ENCODE measurements around the gene MCF2L.

MCF2L gene

DNA sequence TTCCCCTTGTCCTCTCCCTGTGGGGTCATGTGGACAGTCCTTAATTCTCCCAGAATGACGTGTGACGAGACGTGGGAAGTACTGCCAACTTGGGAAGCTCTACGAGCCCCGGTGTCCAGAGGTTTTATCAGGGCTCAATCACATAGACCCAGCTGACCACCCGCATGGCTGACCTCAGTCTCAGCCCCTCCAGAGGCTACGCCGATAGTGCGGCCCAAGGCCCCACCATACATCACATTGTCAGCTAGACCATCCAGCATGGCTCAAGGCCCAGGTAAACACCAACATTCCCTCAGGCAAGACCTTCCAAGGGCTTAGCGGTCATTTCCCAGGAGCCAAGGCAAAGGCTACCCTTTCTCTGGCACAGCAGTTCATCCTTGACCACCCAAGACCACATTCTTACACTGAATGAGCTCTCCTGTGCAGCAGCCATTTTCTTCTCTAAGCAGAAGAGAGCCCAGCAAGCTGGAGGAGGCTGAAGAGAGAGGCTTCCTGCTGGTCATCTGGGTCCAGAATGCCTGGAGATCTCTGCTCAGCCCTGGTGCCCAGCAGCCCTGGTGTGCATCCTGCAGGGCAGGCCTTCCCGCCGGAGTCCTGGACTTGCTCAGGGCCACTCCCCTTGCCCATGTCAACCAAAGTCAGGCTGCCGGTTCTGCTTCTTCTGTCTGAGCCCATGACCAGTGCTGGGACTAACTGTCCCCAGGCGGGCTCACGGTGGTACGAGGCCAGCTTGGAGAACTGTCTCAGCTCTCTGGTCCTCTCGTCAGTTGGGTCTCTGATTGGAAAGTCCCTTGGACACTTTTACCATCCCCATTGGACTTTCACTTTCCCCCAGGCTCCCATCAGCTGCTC, 145.7 kb downstream of the MCF2L start:
- DNase-seq (ENCODE audit: low read depth): no peak

DNA sequence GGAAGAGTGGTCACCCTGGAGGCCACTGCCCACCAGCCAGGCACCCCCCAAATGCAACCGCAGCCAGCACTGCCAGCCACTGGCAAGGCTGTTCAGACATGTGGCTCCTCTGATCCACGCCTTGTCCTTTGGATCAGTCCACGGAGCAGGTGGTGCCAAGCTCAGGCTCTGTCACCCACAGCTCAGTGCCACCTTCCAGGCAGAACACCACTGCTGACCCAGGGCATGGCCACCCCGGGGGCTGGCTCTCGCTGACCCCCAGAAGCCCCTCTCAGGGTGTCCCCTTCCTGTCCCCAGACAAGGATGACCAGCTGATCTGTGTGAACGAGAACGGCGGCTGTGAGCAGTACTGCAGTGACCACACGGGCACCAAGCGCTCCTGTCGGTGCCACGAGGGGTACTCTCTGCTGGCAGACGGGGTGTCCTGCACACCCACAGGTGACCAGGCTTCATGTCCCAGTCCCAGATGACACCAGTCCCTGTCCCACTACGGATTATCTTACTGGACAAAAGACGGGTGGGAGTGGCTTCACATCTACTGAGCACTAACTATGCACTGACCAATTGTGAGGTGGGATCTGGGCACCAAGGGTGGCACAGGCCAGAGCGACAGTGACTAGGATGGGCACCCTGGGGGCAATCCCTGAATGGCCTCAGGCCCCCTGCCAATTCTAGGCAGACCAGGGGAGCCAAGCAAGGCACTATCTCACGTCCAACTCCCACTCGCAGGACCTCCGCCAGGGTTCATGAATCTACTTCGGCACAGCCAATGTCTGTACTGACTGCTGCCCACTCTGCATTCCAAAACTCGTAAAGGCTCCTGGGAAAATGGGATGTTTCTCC, 146.6 kb downstream of the MCF2L start:
- DNase-seq (ENCODE audit: low read depth): no peak

DNA sequence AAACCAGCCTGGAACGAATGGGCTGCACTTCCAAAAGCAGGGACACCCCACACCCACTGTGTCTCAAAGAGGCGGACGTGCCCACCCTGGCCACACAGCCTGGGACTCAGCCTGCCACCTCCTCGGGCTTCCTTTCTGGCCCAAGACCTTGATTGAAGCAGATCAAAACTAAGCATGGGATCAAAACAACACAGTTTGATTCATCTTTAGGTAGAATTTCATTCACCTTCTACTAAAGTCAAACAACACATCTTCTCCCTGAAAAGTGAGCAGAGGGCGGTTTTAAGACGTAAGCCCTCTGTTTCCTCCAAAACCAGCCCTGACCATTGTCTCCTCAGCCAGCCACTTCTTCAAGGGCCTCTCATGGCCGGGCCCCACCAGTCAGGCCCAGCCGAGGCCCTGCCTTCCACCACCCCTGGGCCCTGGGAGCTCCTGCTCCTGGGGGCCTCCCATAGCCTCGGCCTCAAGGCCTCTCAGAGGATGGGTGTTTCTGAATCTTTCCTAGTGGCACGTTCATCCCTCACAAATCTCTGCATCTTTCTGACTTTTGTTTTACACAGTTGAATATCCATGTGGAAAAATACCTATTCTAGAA, 147.3 kb downstream of the MCF2L start:
- DNase-seq (ENCODE audit: low read depth): no peak

DNA sequence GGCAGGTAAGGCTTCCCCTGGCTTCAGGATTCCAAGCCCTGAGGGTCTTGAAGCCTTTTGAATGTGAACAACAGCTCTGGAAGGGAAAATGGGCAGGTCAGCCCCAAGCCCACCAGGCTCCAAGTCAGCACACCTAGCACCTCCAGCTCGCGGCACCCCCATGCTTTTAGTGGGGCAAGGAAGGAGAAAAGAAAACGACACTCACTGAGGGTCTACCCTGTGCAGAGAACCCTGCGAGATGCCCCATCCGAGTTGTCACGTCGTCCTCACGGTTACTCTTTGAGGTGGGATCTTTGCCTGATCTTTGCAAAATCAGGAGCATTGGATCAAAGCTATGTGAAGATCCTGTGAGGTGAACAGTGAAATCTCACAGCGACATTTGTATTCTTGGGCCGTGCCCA, 147.9 kb downstream of the MCF2L start:
- DNase-seq (ENCODE audit: low read depth): no peak

DNA sequence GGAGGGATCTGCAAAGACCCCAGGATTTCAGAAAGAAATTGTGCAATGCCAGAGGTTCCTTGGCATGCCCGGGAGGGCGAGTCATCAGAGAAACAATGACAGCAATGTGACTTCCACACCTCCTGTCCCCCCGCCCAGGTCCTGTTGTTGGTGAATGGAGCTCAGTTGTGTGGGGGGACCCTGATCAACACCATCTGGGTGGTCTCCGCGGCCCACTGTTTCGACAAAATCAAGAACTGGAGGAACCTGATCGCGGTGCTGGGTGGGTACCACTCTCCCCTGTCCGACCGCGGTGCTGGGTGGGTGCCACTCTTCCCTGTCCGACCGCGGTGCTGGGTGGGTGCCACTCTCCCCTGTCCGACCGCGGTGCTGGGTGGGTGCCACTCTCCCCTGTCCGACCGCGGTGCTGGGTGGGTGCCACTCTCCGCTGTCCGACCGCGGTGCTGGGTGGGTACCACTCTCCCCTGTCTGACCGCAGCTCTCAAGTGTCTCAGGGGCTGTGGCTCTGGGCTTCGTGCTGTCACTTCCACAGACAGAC, 148.4 kb downstream of the MCF2L start:
- DNase-seq (ENCODE audit: low read depth): no peak

DNA sequence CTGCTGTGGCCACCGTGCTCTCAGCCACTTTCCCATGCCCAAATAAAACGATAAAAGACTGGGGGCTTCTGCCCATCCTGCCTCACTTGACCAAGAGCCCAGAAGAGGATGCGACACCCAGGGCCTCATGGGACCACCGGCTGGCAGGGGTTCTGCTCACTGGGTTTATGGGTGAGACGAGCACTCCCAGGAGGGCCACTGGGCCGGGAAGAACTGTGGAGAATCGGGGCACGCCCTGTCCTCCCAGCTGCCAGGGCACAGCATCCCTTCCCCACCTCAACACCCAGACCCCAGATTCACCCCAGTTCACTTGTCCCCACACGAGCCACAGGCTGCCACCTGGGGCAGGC, 148.9 kb downstream of the MCF2L start:
- no peak for DNase-seq (ENCODE audit: low read depth)

DNA sequence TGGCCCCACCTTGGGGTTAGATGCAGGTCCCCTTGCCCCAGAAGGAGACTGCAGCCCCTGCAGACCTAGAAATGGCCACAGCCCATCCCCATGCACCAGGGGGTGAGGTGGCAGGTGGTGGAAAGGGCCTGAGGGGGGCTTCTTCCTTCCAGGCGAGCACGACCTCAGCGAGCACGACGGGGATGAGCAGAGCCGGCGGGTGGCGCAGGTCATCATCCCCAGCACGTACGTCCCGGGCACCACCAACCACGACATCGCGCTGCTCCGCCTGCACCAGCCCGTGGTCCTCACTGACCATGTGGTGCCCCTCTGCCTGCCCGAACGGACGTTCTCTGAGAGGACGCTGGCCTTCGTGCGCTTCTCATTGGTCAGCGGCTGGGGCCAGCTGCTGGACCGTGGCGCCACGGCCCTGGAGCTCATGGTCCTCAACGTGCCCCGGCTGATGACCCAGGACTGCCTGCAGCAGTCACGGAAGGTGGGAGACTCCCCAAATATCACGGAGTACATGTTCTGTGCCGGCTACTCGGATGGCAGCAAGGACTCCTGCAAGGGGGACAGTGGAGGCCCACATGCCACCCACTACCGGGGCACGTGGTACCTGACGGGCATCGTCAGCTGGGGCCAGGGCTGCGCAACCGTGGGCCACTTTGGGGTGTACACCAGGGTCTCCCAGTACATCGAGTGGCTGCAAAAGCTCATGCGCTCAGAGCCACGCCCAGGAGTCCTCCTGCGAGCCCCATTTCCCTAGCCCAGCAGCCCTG, 149.4 kb downstream of the MCF2L start:
- no peak for DNase-seq (ENCODE audit: low read depth)

DNA sequence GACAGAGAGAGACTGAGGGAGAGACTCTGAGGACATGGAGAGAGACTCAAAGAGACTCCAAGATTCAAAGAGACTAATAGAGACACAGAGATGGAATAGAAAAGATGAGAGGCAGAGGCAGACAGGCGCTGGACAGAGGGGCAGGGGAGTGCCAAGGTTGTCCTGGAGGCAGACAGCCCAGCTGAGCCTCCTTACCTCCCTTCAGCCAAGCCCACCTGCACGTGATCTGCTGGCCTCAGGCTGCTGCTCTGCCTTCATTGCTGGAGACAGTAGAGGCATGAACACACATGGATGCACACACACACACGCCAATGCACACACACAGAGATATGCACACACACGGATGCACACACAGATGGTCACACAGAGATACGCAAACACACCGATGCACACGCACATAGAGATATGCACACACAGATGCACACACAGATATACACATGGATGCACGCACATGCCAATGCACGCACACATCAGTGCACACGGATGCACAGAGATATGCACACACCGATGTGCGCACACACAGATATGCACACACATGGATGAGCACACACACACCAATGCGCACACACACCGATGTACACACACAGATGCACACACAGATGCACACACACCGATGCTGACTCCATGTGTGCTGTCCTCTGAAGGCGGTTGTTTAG, 150.3 kb downstream of the MCF2L start:
- no peak for DNase-seq (ENCODE audit: low read depth)

DNA sequence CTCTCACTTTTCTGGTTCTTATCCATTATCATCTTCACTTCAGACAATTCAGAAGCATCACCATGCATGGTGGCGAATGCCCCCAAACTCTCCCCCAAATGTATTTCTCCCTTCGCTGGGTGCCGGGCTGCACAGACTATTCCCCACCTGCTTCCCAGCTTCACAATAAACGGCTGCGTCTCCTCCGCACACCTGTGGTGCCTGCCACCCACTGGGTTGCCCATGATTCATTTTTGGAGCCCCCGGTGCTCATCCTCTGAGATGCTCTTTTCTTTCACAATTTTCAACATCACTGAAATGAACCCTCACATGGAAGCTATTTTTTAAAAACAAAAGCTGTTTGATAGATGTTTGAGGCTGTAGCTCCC, 150.8 kb downstream of the MCF2L start:
- no peak for DNase-seq (ENCODE audit: low read depth)

DNA sequence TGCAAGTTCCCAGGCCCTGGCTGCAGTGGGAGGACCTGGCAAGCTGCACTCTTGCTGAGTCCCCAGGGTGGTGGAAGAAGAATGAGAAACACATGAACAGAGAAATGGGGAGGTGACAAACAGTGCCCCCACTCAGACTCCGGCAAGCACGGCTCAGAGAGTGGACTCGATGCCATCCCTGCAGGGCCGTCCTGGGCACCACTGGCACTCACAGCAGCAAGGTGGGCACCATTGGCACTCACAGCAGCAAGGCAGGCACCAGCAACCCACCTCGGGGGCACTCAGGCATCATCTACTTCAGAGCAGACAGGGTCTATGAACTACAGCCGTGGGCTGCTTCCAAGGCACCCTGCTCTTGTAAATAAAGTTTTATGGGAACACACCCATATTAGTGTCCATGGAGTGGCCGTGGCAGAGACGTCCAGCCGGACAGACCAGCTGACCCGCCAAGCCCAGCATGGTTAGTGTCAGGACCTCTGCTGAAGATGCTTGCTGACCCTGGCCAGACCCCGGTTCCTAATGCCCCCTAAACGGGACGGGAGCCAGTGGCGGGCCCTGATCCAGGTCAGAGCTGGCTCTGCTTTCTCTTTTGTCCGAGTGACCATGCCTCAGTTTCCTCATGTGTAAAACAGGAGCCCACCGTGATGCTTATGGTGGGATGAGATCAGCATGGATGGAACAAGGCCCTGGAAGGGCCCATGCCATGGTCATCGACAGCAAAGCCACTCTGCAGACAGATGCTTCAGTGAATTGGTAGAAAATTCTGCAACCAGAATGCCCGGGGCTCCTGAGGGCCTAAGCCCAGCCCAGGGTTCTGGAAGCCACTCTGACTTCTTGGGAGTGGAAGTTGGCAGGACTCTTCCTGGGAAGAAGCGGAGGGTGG, 151.5 kb downstream of the MCF2L start:
- no peak for DNase-seq (ENCODE audit: low read depth)

DNA sequence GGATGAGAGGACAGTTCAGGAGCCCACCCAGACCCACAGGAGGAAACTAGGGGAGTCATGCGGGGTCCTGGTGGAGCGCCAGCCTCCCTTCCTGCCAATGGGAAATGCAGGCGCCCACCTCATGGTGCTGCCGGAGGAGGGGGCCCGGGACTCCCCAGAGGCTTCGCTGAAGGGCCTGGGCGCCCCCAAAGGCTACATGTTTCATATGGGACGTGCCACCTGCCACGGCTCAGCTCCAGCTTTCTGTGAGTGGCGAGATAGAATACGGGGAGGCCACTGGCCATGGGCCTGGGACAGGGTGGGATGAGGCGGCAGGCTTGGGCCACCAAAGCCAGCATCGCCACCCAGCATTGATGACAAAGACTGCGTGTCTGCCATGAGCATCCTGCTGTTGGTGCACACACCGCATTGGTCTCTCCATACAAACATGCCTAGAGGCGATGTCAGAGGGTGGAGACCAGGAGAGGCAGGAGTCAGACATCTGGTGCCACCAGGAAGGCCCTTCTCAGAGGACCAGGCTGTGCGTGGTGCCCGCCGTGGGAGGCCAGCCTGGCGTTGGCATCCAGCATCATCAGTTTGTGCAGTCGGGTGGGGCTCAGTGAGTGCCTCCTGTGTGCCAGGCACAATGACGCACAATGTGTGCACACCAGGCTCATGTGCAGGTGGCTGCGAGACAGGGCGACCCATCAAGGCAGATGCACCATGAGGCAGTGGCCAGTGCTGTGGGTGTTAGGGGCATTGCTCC, 152.3 kb downstream of the MCF2L start:
- no peak for DNase-seq (ENCODE audit: low read depth)

DNA sequence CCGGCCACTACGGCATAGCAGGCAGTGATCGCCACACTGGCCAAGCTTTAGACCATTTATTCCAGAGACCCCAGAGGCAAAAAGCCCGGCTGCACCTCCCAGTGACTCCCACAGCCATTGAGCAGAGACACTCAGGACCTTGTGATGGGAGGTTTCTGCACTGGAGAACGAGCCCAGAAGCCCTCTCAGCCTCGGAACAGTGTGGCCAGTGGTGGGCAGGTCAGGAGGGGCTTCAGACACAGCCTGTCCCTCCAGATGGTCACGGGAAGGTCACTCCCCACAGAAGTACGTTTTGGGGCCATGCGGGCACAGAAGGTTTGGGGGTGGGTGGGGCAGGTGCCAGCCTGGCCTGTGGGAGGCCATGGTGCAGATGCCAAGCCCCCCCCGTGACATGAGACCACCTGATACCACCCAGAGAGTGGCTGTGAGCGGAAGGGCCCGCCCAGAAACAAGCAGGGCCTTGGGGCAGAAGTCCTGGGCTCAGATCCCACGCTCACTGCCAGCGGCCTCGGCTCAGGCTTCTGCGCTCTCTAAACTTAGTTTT, 153.0 kb downstream of the MCF2L start:
- no peak for DNase-seq (ENCODE audit: low read depth)

DNA sequence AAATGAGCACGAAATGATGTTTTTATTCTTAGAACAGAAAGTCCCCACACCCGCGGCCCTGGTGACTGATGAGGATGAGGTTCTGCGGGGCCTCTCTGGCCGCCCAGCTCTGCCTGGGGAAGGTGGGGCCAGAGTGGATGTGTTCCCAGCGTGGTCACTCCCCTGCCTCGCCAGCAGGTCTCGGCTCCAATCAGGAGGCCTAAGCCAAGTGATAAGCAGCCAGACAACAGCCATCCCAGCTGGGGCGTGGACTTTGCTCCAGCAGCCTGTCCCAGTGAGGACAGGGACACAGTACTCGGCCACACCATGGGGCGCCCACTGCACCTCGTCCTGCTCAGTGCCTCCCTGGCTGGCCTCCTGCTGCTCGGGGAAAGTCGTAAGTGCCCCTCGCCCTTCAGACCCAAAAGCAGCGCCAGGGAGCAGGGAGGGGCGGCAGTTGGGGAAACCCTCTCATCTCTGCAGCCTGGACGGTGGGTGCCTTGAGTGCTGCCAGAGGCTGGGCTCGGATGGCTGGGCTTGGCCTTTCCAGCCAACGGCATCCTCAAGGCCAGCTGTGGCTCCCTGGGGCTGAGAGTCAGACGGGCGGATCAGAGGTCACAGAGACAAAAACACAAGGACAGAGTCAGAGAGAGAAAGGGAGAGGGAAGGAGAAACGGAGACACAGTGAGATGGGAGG, 153.7 kb downstream of the MCF2L start, which contains the start of gene F10:
Gene F10, plus strand, starts transcription at position 250 of the 676 bp plus-strand sequence. Its CDS starts 57 bp downstream, at position 307.
- peak; percentile 41 for DNase-seq (ENCODE audit: low read depth)

DNA sequence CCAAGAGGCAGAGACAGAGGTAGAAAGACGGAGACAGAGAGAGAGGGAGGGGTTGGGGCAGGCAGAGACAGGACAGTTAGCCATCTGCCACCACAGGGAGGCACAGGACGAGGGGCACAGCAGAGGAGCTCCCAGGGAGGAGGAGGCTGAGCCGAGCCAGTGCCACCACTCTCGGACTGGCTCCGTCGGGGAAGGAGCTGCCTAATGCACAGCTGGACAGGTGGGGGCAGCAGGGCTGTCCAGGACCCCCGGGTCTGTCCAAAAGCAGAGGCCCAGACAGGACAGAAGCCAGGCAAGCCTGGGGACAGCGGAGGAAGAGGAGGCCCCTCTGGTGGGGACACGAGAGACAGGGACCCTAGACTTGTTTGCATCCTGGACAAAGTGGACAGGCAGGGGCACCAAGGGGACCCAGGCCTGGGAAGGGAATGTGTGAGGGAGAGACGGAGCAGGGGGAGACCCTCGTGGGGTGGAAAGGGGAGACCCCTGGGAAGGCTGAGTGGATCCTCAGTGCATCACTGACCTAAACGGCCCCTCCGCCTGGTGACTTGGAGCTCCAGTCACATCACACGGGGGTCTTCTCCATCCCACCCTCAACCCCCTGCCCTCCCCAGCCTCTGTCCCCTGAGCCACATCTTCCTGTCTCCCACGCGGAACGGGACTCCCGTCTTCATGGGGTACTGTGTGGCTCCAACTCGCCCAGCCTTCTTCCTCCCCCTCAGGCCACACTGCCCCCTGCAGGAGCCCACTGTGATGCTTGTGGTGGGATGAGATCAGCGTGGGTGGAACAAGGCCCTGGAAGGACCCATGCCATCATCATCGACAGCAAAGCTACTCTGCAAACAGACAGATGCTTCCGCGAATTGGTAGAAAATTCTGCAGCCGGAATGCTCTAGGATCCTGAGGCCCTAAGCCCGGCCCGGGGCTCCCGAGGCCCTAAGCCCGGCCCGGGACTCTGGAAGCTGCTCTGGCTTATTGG, 154.5 kb downstream of the MCF2L start:
- no peak for DNase-seq (ENCODE audit: low read depth)

DNA sequence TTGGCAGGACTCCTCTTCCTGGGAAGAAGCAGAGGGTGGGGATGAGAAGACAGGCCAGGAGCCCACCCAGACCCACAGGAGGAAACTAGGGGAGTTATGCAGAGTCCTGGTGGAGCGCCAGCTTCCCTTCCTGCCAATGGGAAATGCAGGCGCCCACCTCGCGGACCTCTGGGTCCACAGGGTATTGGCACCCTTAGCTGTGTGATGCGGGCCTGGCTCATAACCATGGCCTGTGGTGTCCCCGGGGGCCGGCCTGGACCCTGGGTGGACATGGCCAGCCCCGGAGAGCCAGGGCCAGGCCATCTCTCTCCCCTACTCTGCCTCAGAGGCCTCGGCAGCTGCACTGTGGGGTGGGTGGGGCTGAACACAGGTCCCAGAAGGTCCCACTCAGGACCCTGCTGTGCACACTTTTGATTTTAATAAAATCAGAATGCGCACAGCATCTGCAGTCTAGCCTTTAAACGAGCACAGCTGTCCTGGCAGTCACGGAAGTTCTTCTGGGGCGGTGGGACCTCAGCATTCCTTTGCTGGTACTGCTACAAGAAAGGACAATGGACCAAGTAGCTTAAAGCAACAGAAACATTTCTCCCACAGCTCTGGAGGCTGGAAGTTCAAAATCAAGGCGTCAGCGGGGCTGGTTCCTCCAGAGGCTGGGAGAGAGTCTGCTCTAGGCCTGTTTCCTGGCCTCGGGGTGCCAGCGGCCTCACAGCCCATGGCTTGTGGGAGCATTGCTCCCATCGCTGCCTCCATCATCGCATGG, 155.4 kb downstream of the MCF2L start:
- no peak for DNase-seq (ENCODE audit: low read depth)

DNA sequence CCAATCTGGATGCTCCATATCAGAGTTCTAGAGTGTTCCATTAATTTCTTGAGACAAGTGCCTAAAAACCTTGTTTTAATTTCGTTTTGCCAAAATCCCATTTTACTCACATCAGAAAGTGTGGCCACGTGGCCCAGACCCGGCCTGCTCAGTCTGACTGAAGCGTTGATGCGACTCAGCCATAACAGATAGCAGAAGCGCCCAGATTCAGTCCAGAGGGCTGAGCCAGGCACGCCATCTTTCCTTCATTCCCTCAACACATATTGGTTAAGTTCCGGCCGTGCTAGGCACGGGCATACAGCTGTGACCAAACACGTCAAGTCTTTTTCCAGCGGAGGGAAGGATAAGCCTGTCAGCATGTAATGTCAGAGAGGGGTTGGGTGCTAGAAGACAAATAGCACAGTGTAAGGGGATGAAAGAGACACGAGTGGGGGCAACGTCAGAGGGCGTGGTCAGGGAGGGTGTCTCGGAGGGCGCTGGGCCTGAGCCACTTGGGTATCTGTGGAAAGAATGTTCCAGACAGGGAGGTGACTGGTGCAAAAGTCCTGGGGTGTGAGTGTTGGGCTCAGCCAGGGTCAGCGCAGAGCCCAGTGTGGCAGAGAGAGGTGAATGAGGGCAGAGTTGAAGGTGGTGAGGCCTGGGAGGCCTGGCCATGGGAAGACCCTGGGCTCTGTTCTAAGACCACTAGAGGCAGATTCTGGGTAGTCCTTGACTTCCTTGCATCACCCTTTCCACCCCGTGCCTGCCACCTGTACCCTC, 156.7 kb downstream of the MCF2L start:
- no peak for DNase-seq (ENCODE audit: low read depth)

Data from non-pigmented ciliary epithelial cell (primary cell).